Measurements from ENCODE around the gene SPTBN5. TPM values are rescaled to one million over a fixed set of nuclear protein-coding genes. Genes with fewer than 3 reads are reported as not detected.

The SPTBN5 gene
- total and polyA plus RNA-seq, 2 donors (not counting 1 experiment from before 2014, with no cell fraction given) = 0.55 to 1.4 TPM

DNA sequence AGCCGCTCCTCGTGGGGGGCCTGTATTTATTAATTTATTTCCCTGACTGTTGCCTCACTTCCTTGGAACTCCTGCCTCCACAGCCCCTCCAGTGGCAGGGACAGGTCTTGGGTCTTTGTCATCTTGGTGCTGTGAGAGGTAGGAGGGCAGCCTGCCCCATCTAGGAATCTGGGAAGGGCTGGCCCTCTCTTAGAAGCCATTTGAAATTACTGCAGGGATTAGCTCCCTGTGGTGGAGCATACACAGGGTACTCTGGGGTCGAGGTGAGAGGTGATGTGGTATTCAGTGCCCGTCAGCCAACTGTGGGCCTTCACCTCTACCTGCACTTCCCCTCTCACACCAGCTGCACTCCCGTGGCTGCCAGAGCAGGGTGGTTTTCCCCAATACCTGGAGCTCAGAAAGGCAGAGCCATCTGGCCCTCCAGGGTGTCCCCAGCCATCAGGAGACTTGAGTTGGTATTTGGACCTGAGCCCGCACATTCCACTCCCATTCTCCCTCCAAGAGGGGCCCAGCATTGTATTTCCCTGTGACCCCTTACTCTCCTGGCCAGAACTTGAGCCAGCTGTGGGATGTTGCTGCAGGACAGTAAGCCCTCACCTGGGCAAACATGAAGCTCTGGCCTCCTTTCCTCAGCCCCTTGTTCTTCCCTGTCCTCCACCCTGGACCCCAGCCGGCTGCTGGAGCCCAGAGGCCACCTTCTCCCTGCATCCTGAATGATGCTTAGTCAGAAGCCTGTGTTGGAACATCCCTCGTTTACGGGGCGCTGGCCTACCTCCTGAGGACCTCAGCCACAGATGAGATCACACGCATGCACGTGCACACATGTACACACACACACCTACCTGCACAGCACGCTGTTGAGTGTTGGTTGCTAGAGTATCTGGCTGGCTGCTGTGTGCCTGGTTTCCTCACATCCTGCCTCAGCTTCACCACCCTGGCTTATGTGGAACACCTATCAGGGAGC lies 68.0 kb downstream of the SPTBN5 start:
- no peak for ATAC-seq (ENCODE audit: low read depth)
- Mint-ChIP-seq H3K4me1 (peaks cover 14% of the 10 kb centered on the region), H3K27ac (peak overlapping the region; percentile 32), H3K27me3 (no peaks in the 10 kb centered on the region), H3K9me3 (ENCODE audit: insufficient read depth) (no peaks in the 10 kb centered on the region), H3K4me3 (peak overlapping the region; percentile 70)
- Histone ChIP-seq H4K20me1 (ENCODE audit: control insufficient read depth, insufficient read depth, low read length, poor library complexity, severe bottlenecking) (peaks cover 11% of the 10 kb centered on the region), H3K27me3 (replicated peaks in 1 of 4; ENCODE audit: control extremely low read depth in 1 of 4, control insufficient read depth in 3 of 4, insufficient read depth in 4 of 4, low read length in 3 of 4) (no peaks in the 10 kb centered on the region), H3K79me2 (ENCODE audit: control insufficient read depth, insufficient read depth, low read length) (peaks cover 16% of the 10 kb centered on the region), H2AFZ (ENCODE audit: insufficient read depth, low read depth, low read length, poor library complexity, severe bottlenecking) (no peak overlapping the region), H3K9ac (ENCODE audit: low read length) (no peak overlapping the region), H3K27ac (ENCODE audit: low read length in 2 of 2) (no peak overlapping the region), H3K9me3 (ENCODE audit: control extremely low read depth in 1 of 3, control insufficient read depth in 2 of 3, insufficient read depth in 1 of 3, low read length in 2 of 3) (no peaks in the 10 kb centered on the region), H3K4me1 (ENCODE audit: control insufficient read depth in 2 of 2, insufficient read depth in 2 of 2, low read length in 2 of 2) (peaks cover 9 to 17% of the 10 kb centered on the region in 2 donors), H3K4me2 (replicated peaks; ENCODE audit: low read depth, low read length, poor library complexity, severe bottlenecking) (no peak overlapping the region), H3K4me3 (ENCODE audit: control extremely low read depth in 1 of 5, extremely low read depth in 1 of 5, insufficient read depth in 1 of 5, low read depth in 2 of 5, low read length in 4 of 5) (no peak overlapping the region), H3K36me3 (replicated peaks in 1 of 2; ENCODE audit: control extremely low read depth in 1 of 2, control insufficient read depth in 1 of 2, extremely low read depth in 1 of 2, insufficient read depth in 2 of 2, low read length in 1 of 2) (peaks cover 0 to 11% of the 10 kb centered on the region in 2 experiments)
- TF ChIP-seq, protein P1, sequence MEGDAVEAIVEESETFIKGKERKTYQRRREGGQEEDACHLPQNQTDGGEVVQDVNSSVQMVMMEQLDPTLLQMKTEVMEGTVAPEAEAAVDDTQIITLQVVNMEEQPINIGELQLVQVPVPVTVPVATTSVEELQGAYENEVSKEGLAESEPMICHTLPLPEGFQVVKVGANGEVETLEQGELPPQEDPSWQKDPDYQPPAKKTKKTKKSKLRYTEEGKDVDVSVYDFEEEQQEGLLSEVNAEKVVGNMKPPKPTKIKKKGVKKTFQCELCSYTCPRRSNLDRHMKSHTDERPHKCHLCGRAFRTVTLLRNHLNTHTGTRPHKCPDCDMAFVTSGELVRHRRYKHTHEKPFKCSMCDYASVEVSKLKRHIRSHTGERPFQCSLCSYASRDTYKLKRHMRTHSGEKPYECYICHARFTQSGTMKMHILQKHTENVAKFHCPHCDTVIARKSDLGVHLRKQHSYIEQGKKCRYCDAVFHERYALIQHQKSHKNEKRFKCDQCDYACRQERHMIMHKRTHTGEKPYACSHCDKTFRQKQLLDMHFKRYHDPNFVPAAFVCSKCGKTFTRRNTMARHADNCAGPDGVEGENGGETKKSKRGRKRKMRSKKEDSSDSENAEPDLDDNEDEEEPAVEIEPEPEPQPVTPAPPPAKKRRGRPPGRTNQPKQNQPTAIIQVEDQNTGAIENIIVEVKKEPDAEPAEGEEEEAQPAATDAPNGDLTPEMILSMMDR (IDR thresholded peaks at IDR 0.05) = no peak
- TF ChIP-seq EZH2 (IDR thresholded peaks at IDR 0.05; ENCODE audit: borderline replicate concordance, insufficient read depth, low read depth, low read length, poor library complexity, severe bottlenecking) = no peak
- WGBS (ENCODE audit: insufficient coverage) = 97% methylated on average over 6 of the region's 13 CpGs
- POLR2A ChIA-PET = interaction anchor here (0.8 kb wide), 1 partner anchor 51 kb away, joined by 4 read pairs; the partner anchor contains the start of gene MAPKBP1
- CTCF ChIA-PET = interaction anchor here (1.7 to 3.3 kb wide), 3 partner anchors 15 to 79 kb away, joined by 4 to 23 read pairs (median 21); partner anchors contain the start of gene MAPKBP1
- no peak for DNase-seq
- intact Hi-C loops (cut with micrococcal nuclease) = loop anchor here (5.0 kb wide), 2 partner anchors 284 to 446 kb away; partner anchors contain the start of genes GANC, RPAP1 and TMEM87A

Data from B cell (primary cell).